HG03575 (cell line): ENCODE results near the gene CEND1.

Experiments used
- ATAC-seq: cut with Tn5 transposase; IDR thresholded peaks from one replicate; pipeline ENCODE4 v1.9.1; 2021; ENCODE audit not compliant: unreplicated experiment, insufficient number of reproducible peaks, low FRiP score; ENCODE audit errors: extremely low read depth

Gene CEND1

DNA sequence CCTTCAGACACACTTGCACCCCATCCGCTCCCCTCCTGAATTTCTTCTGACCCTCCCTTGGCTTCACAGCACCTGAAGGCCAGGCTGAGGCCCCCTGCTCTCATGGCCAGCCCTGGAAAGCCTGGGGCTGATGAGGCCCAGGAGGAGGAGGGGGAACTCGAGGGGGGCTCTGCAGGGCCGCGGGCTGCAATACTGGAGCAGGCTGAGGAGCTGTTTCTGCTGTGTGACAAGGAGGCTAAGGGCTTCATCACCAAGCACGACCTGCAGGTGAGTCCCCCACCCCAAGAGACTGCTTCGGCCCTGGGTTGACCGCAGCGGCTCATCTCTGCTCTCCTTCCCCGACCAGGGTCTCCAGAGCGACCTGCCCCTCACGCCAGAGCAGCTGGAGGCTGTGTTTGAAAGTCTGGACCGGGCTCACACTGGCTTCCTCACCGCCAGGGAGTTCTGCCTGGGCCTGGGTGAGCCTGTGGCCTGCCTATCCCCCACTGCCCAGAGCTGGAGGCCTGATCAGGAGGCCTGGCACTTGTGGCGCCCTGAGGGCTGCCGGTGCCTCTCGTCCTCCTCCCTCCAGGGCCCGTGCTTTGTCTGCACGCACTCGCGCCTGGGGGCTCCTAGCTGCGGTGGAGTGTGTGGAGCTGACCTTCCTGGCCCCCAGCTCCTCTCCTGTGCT lies 38.8 kb upstream of the CEND1 start:
- ATAC-seq: no peak

DNA sequence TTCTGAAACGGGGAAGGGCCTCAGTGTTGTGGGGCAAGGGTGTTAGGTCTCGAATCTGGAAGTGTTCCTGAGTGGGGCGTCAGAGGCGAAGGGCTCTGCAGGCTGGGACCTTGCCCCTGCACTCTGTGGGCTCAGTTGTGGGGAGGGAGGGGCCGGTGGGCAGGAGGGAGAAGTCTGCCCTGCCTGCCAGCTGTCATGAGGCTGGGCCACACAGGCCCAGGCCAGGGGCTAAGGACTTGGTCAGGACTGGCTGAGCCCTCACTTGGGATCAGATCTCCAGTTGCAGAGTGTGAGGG lies 38.0 kb upstream of the CEND1 start, which contains the start of gene CRACR2B:
Gene CRACR2B (plus strand): TSS at position 23 of the 296 bp plus-strand sequence. CDS start 689 bp downstream, outside the sequence.
- ATAC-seq: no peak

DNA sequence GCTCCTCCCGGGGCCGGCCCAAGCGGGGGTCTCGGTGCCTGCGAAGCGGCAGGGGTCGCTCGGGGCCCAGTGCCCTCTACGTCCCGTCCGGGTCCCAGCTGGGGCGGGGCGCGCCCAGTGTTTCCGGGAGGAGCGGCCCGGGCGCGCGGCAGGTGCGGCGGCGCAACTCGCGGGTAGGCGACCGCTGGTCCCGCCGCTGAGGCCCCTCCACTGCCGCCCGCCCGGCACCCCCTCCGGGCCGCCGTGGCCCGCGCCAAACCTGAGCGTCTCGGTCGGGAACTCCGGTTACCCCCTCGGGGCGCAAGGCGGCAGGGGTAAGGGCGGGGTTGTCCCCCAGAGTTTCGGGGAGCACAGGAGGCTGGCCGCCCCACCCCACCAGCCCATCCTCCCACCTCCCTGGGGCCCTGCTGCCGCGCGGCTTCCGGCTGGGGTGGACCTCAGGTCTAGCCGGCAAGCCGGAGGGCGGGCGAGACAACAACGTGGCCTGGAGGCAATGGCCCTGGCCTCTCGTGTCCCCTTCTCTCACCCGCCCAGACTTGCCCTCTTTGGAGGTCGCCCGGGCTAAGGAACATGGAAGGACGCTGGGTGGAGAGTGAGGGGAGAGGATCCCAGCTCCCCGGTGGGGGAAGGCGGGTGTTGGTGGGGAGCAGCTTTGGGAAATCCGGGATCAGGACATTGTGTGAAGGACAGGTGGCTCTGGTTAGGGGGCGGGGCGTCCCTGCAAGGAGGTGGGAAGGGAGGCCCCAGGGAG lies 37.4 kb upstream of the CEND1 start:
- ATAC-seq: no peak

DNA sequence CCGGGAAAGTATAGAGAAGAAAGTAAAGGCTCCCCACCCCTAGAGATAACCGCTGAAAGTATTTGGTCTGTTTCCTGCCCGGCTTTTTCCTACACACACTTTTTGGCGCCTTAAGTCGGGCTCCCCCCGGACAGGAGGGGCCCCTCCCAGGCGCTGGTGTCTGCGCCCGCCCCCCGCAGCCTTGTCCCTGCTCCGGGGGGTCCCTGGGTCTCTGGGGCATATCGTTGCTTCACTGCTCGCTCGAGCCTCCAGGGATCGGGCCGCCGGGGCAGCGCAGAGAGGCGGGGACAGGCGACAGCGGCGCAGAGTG lies 36.9 kb upstream of the CEND1 start:
- no peak for ATAC-seq

DNA sequence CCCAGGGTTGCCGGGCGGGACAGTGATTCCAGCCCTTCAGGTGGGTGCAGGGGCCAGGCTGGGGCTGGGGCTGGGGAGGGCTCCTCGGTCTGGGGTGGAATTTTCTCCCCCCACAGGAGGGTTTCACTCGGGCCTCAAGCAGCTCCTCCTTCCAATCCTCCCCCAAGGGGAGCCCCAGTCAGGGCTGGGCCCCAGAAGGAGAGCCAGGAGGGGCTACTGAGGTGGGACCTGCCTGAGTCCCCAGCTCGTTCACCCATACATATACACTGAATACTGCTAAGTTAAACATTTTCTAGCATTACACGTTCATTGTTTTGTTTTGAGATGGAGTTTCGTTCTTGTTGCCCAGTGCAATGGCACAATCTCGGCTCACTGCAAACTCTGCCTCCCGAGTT lies 36.3 kb upstream of the CEND1 start:
- no peak for ATAC-seq

DNA sequence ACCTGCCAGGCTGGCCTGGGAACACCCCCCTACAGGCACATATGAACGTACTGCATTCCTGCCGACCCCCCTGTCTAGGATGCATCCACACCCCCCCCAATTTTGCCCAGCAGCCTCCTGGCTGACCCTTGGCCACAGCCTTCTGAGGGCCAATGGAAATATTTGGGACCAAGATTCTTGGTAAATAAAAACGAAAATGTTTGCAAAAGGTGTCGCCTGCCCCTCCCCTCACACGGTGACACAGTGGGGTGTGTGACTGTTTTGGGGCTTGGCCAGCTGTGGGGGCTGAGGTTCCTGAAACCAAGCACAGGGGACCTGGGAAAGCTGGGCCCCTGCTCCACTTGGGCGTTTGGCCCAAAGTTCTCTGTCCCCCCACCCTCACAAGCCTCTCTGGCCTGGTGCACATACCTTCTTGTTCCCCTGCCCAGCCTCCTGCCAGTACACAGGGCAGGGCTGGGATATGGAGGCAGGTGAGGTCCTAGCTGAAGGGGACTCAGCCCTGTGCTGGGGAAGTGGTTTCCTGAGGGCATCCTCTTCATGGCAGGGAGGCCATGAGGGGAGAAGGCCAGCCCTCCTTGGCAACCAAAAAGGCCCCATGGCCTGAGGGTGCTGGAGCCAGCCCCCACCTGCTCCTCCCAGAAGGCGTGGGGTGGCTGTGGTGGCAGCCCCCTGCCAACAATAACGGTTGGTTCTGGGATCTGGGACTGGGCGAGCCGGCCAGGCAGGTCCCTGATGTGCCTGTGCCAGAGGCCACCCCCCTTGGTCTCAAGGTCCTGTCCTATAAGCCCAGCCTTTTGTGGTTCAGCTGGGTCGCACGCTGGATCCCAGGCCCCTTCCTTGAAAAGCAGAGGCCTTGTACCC lies 35.7 kb upstream of the CEND1 start:
- ATAC-seq: no peak

DNA sequence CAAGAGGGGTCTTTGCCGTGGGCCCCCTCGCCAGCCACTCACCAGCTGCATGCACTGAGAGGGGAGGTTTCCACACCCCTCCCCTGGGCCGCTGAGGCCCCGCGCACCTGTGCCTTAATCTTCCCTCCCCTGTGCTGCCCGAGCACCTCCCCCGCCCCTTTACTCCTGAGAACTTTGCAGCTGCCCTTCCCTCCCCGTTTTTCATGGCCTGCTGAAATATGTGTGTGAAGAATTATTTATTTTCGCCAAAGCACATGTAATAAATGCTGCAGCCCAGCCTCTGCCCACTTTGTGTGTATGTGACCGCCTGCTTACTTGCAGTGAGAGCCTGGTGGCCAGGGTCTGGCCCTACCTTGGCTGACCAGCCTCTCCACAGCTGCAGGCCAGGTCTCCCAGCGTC lies 35.1 kb upstream of the CEND1 start:
- no peak for ATAC-seq

DNA sequence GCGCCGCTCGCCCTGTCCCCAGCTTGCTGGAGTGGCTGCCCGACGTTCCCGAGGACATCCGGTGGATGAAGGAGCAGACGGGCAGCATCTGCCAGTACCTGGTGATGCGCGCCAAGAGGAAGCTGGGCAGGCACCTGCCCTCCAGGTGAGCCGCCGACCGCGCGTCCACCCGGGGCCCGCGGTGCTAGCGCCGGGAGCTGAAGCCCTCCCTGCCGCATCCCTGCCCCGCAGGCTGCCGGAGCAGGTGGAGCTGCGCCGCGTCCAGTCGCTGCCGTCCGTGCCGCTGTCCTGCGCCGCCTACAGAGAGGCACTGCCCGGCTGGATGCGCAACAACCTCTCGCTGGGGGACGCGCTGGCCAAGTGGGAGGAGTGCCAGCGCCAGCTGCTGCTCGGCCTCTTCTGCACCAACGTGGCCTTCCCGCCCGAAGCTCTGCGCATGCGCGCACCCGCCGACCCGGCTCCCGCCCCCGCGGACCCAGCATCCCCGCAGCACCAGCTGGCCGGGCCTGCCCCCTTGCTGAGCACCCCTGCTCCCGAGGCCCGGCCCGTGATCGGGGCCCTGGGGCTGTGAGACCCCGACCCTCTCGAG lies 34.5 kb upstream of the CEND1 start:
- ATAC-seq: no peak

DNA sequence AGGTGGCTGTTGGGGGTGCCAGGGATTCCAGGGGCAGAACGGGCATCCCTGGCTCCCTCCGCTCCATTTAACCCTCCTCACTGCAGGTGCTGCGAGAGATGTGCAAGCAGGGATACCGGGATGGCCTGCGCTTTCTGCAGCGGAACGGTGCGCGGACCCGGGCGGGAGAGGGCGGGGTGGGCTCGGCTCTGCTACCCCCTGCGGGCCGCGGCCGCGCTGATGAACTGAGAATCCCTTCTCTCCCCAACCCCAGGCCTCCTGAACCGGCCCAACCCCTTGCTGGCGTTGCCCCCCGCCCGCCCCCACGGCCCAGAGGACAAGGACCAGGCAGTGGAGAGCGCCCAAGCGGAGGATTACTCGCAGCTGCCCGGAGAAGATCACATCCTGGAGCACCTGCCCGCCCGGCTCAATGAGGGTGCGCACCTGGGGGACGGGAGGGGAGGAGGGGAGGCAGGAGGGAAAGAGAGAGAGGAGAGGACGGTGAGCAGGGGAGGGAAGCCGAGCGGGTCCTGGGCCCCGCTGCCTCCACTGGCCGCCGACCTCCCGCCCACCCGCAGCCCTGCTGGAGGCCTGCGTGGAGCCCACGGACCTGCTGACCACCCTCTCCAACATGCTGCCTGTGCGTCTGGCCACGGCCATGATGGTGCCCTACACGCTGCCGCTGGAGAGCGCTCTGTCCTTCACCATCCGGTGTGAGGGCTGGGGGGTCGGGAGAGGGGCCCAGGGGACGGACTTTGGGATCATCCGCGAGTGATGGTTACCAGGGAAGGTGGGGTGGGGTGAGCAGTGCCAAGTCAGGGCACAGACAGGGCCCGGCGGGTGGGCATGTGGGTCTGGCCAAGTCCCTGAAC lies 33.8 kb upstream of the CEND1 start:
- no peak for ATAC-seq

DNA sequence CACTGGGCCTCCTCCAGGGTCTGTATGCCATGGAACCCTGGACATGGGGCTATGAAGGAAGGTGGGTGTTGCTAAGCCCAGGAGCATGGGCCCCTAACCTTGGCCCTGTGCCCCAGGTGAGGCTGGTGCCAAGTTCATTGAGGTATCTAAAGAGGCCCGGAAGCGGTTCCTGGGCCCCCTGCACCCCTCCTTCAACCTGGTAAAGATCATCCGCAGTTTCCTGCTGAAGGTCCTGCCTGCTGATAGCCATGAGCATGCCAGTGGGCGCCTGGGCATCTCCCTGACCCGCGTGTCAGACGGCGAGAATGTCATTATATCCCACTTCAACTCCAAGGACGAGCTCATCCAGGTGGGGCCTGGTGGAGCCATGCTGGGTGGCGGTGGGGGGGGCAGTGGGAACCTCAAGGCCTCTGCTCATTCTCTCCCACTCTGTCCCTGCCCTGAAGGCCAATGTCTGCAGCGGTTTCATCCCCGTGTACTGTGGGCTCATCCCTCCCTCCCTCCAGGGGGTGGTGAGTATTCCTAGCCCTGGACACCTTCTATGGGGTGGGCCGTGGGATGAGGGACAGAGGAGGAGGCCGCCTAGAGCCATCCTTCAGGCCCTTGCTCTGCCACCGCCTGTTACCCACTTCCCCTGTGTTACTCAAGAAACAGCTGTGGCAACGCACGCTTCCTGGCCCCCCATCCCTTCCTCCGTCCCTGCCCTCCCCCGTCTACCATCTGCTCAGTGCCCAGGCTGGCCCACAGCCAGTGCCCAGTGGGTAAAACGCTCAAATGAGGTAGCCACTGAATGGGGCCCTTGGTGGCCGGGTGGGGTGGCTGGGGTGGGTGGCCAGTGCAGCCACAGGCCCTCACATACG lies 31.9 kb upstream of the CEND1 start:
- ATAC-seq: no peak

DNA sequence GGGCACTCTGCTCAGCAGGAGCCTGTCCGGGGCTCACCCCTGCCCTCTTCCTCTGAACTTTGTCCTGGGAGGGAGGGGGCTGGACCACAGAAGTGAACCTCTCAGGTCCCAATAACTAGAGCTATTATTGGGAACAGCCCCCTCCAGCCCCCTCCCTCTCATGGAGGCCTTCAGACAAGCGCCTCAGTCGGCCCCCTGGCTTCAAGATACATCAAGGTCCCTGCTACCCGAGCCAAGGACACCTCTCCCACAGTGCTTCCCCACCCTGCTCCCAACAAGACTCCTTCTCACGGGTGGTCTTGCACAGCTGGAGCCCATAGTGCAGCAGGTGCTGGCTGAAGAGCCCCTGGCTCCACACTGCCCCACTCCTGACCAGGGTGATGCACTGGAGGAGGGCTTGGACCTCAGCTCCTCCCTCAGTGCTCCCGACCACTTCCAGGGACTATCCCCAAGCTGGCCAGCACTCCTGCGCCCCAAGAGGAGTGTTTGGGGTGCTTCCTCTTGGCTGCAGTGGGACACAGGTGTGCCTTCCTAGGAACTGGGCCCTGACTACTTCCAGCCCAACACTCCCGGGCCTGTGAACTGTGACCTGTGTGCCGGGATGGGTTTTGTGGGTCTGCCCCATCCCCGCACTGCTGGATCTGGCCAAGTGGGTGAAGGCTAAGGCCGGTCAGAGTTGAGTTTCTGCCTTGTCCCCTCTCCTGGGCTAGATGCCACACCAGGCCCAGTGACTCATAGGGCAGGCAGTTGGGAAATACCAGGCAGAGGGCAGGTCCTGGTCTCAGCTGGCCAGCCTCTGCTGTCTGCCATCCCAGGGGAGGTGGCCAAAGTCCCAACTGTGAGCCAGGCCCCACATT lies 31.0 kb upstream of the CEND1 start:
- ATAC-seq: no peak

DNA sequence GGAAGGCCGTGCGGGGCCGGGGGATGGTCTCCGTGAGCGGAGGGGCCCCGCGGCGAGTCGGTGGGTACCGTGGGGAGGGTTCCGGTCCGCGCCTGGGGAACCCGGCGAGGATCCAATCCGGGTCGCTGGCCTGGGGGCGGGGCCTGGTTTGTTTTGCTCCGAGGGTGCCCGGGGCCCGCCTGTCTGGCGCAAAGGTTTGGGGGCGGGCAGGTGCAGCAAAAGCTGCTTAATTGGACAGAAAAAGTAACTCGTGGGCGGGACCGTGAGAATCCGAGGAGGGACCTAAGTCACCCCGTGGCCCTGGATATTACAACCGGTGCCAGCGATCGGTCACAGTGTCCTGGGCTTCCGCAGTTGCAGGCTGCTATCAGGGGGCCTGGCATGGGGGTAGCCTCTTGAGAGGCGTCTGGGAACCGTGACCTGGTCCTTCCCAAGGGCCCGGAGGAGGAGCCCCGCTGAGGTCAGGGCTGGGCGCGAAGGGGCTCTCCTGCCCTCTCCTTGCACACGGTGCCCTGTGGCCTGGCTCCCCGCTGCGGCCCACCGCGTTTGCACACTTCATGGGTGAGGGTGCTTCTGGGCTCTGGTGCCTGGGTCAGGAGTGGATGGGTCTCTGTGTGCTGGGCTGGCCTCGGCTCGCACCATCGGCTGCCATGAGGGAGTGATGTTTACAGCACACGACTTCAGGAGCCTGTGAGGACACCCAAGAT lies 30.2 kb upstream of the CEND1 start:
- ATAC-seq: no peak

DNA sequence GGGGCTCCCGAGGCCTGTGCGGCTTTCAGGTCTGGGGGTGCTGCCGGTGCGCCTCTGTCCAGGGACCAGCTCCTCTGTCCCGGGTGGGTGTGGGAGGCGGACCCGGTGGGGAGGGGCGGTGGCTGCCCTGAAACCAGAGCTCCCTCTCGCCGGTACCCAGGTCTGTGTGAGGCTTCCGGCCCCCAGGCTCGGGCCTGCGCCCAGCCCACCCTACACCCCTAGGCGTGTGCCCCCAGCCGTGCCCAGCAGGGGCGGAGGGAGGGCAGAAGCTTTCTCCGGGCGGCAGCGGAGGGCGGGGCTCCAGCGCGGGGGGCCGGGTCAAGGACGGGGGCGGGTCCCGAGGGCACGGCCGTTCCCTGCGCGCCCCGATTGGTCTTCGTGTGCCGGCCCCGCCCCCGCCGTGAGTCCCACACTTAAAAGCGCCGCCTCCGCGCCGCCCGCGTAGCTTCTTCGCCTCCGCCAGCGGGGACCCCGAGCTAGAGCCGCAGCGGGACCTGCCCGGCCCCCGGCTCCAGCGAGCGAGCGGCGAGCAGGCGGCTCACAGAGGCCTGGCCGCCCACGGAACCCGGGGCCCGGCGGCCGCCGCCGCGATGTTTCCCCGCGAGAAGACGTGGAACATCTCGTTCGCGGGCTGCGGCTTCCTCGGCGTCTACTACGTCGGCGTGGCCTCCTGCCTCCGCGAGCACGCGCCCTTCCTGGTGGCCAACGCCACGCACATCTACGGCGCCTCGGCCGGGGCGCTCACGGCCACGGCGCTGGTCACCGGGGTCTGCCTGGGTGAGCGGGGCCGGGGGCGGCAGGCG lies 29.4 kb upstream of the CEND1 start:
- ATAC-seq: no peak

DNA sequence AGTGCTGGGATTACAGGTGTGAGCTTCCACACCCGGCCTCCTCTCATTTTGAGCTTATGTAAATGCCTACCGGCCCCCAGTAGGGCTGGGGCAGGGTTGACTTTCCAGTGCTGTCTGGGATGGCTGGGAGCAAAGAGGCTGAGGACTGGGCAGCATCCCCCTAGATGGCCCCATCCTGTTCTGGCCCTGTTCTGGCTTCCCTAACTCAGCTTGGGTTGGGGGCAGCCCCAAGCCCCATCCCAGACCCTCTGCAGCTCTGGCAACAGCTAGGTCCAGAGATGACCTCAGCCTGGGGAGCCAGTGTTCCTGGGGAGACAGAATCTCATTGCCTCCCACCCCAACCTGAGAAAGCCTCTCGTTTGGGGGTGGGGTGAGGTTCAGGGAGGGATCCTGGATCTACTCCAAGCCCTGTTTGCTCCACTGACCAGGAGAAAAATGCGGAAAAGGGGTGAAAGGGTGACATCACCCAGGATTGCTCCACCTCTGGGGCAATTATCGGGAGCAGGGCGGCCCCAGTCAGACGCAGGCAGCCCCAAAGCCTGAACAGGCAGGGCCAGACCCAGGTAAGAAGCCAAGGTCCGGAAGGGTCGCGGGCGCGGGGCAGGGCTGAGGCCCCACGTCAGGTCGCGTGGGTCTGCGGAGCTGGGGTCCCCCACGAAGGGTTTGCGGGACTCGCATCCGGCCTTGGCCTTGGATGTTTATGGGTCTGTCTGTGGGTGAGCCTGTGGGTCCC lies 28.7 kb upstream of the CEND1 start, which contains the start of gene PNPLA2:
Gene PNPLA2 (plus strand): TSS at position 519 of the 733 bp plus-strand sequence. CDS start 805 bp downstream, outside the sequence.
- no peak for ATAC-seq

DNA sequence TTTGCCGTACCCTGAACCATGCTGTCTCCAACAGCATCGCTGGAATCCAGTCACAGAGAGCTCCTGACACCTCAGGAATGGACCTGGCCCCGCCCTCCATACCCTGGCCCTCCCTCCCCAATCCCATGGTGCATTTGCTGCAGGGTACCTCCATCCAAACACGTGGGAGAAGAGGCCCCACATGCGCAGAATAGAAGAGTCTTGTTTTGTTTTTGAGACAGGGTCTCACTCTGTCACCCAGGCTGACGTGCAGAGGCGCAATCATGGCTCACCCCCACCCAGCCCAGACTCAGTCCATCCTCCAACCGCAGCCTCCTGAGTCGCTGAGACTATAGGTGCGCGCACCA lies 26.5 kb upstream of the CEND1 start:
- no peak for ATAC-seq
